Endodermal cell (in vitro differentiated cells): ENCODE results near the gene CSNK1E. TPM values are rescaled to one million over a fixed set of nuclear protein-coding genes. Genes with fewer than 3 reads are reported as not detected.

ENCODE experiments used
- DNase-seq: peaks from one replicate; pipeline ENCODE4 v3.0.0-alpha.2; 2017
- H3K27ac ChIP-seq: 2 replicates; pipeline ENCODE4 v1.5.1; 2013; ENCODE audit warnings: mild to moderate bottlenecking, low read depth, low read length, moderate library complexity
- H3K27me3 ChIP-seq: 2 replicates; pipeline ENCODE4 v1.6.1; 2013; ENCODE audit warnings: mild to moderate bottlenecking, low read length, moderate library complexity; ENCODE audit not compliant: insufficient read depth, control insufficient read depth, poor library complexity, severe bottlenecking
- H3K36me3 ChIP-seq: 2 replicates; pipeline ENCODE4 v1.7.0; 2013; ENCODE audit warnings: mild to moderate bottlenecking, low read length, moderate library complexity; ENCODE audit not compliant: control insufficient read depth, insufficient read depth
- H3K4me1 ChIP-seq: one replicate; pipeline ENCODE4 v1.7.0; 2013; ENCODE audit warnings: low read length; ENCODE audit not compliant: control insufficient read depth, insufficient read depth
- H3K4me3 ChIP-seq: 2 replicates; pipeline ENCODE4 v1.5.1; 2013; ENCODE audit warnings: mild to moderate bottlenecking, low read length, moderate library complexity
- H3K9ac ChIP-seq: 2 replicates; pipeline ENCODE4 v1.6.1; 2013; ENCODE audit warnings: mild to moderate bottlenecking, low read length, moderate library complexity; ENCODE audit not compliant: poor library complexity, severe bottlenecking; ENCODE audit errors: extremely low read depth
- H3K9me3 ChIP-seq: 2 replicates; pipeline ENCODE4 v1.6.1; 2013; ENCODE audit warnings: mild to moderate bottlenecking, low read length, moderate library complexity; ENCODE audit not compliant: control insufficient read depth
- H3K27ac Mint-ChIP-seq: 2 replicates; pipeline ENCODE4 v1.8.0; 2020; ENCODE audit warnings: mixed read lengths
- H3K27me3 Mint-ChIP-seq: 2 replicates; pipeline ENCODE4 v1.8.0; 2021; ENCODE audit warnings: mild to moderate bottlenecking, mixed read lengths; ENCODE audit not compliant: insufficient read depth
- H3K36me3 Mint-ChIP-seq: 2 replicates; pipeline ENCODE4 v1.8.0; 2020; ENCODE audit warnings: low read depth, mixed read lengths
- H3K4me1 Mint-ChIP-seq: 2 replicates; pipeline ENCODE4 v1.8.0; 2020; ENCODE audit warnings: mixed read lengths
- H3K4me3 Mint-ChIP-seq: 2 replicates; pipeline ENCODE4 v1.8.0; 2020; ENCODE audit warnings: mild to moderate bottlenecking, moderate library complexity, mixed read lengths
- H3K9me3 Mint-ChIP-seq: 2 replicates; pipeline ENCODE4 v1.8.0; 2020; ENCODE audit warnings: mild to moderate bottlenecking, mixed read lengths
- CTCF ChIP-seq: fragments of 200-600 bp; sonication (generic); conservative IDR thresholded peaks from 2 replicates; pipeline ENCODE4 v1.5.0; 2021; ENCODE audit warnings: antibody characterized with exemption, mild to moderate bottlenecking
- WGBS, 2 experiments: methylation state at CpG; one replicate each; pipeline versions ENCODE4 v1.1.5 to v1.1.7; 2013; ENCODE audit warnings: missing lambda C conversion rate in 2 of 2, mixed read lengths in 1 of 2; ENCODE audit not compliant: insufficient coverage in 1 of 2, insufficient read length in 1 of 2; 5-methylcytosine and 5-hydroxymethylcytosine counted together
- total RNA-seq, 2 donors: library from RNA; stranded (reverse); fragmentation: NEBNext Ultra II Directional in 1 of 2; extraction: Animal tissue kit (Norgen Biotek cat#: 25700) in 1 of 2; gene quantifications; 2 replicates in 1 of 2; 3 replicates in 1 of 2; pipeline ENCODE4 v1.2.1, GENCODE V29; 2021

CSNK1E gene
- total RNA-seq, 2 donors from 2014 or later, result 224 to 229 TPM

GRCh38 chr22:38295339-38295738 is 21.9 kb downstream of the CSNK1E start:
- peak overlapping the region; percentile 32 for H3K27ac ChIP-seq
- Mint-ChIP-seq H3K27me3 (no peaks in the 10 kb centered on the region), H3K9me3 (no peaks in the 10 kb centered on the region), H3K27ac (peak overlapping the region; percentile 30), H3K4me1 (no peaks in the 10 kb centered on the region), H3K4me3 (no peak overlapping the region), H3K36me3 (peaks cover 67% of the 10 kb centered on the region)
- WGBS, 2 experiments, result 94 to 100% methylated on average over 4 to 6 of the region's 6 CpGs
- peaks cover 91% of the 10 kb centered on the region for H3K36me3 ChIP-seq
- no peaks in the 10 kb centered on the region for H3K9me3 ChIP-seq
- no peak for DNase-seq
- H3K4me1 ChIP-seq, result no peaks in the 10 kb centered on the region
- TF ChIP-seq CTCF, result no peak
- no peak overlapping the region for H3K9ac ChIP-seq
- no peaks in the 10 kb centered on the region for H3K27me3 ChIP-seq
- H3K4me3 ChIP-seq, result no peak overlapping the region

- 93 to 97% methylated on average over 9 to 26 of the region's 26 CpGs for WGBS, 2 experiments
- peaks cover 91% of the 10 kb centered on the region for H3K36me3 ChIP-seq
- no peaks in the 10 kb centered on the region for H3K27me3 Mint-ChIP-seq
- no peak for DNase-seq
- peaks cover 64% of the 10 kb centered on the region for H3K36me3 Mint-ChIP-seq
- H3K4me1 ChIP-seq, result no peaks in the 10 kb centered on the region
- no peaks in the 10 kb centered on the region for H3K4me1 Mint-ChIP-seq
- H3K4me3 ChIP-seq, result no peak overlapping the region
- peak overlapping the region; percentile 75 for H3K27ac Mint-ChIP-seq
- H3K9ac ChIP-seq, result no peak overlapping the region
- no peak overlapping the region for H3K27ac ChIP-seq
- H3K9me3 ChIP-seq, result no peaks in the 10 kb centered on the region
- H3K27me3 ChIP-seq, result no peaks in the 10 kb centered on the region
- no peak overlapping the region for H3K4me3 Mint-ChIP-seq
- no peaks in the 10 kb centered on the region for H3K9me3 Mint-ChIP-seq
- no peak for TF ChIP-seq CTCF
Measured at GRCh38 chr22:38294193-38294592, 23.0 kb downstream of the CSNK1E start.

GRCh38 chr22:38292694-38293093 is 24.5 kb downstream of the CSNK1E start:
- WGBS, 2 experiments, result 89 to 91% methylated on average over 9 of the region's 9 CpGs
- H3K27ac Mint-ChIP-seq, result no peak overlapping the region
- DNase-seq, result no peak
- no peaks in the 10 kb centered on the region for H3K9me3 Mint-ChIP-seq
- no peak overlapping the region for H3K4me3 ChIP-seq
- no peaks in the 10 kb centered on the region for H3K4me1 ChIP-seq
- H3K4me1 Mint-ChIP-seq, result no peaks in the 10 kb centered on the region
- no peak for TF ChIP-seq CTCF
- H3K36me3 ChIP-seq, result peaks cover 78% of the 10 kb centered on the region
- no peak overlapping the region for H3K4me3 Mint-ChIP-seq
- H3K27me3 ChIP-seq, result no peaks in the 10 kb centered on the region
- H3K27ac ChIP-seq, result no peak overlapping the region
- peaks cover 60% of the 10 kb centered on the region for H3K36me3 Mint-ChIP-seq
- H3K9ac ChIP-seq, result no peak overlapping the region
- no peaks in the 10 kb centered on the region for H3K27me3 Mint-ChIP-seq
- no peaks in the 10 kb centered on the region for H3K9me3 ChIP-seq
